GM20431 (cell line): Measurements from ENCODE around the gene GTF2B.
"Not testable (repeated sequence)": the region's sequence is repeated elsewhere in the genome, so short reads cannot be mapped to it uniquely, and the experiment has no call there.

Experiments
- in situ Hi-C: fragments of 300-500 bp; cut with MseI, MboI; formaldehyde crosslinking; loops from one replicate; pipeline ENCODE4 v1.15.0; 2020; ENCODE audit warnings: low sequenced_read_pairs; ENCODE audit not compliant: unreplicated experiment

GTF2B gene

DNA sequence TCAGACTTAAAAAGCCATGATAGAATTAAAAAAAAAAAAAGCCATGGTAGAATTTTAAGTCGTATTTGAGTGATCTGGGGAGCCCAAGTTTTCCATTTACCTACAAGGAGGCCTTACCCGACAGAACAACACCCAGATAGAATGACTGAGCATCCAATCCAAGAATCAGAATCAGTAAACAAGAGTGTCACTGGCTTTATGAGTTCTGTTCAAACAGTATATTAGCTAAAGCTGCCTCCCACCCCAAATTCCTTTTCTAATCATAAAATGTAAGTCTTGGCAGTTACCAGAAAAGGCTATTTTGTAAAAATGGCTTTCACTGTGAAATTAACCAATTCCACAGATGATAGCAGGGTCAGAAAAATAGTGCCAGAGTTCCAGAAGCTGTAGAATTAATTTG is 1.2 kb downstream of the GTF2B start:
- in situ Hi-C loops, result loop anchor here (25.0 kb wide), 1 partner anchor 228 kb away; no protein-coding TSS in a partner anchor

DNA sequence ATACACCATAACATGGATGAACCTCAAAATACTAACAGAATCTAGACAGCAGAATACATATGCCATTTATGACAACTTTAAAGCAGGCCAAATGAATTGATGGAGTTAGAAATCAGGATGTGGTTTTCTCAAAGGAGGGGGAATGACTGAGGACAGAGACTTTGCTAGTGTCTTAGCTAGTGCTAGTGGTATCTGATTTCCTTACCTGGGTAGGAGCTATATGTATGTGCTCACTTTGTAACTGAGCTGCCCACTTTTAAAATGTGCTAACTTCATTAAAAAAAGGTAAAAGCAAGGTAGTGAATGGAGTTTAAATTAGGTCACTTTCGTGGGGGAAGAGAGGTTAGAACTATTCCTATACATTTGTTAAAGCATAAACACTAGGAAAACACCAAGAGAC is 2.6 kb downstream of the GTF2B start:
- in situ Hi-C loops, result loop anchor here (25.0 kb wide), 1 partner anchor 226 kb away; no protein-coding TSS in a partner anchor

- in situ Hi-C loops, result loop anchor here (25.0 kb wide), 1 partner anchor 224 kb away; no protein-coding TSS in a partner anchor
Observed at GRCh38 chr1:88885933-88886332, 5.4 kb downstream of the GTF2B start.

DNA sequence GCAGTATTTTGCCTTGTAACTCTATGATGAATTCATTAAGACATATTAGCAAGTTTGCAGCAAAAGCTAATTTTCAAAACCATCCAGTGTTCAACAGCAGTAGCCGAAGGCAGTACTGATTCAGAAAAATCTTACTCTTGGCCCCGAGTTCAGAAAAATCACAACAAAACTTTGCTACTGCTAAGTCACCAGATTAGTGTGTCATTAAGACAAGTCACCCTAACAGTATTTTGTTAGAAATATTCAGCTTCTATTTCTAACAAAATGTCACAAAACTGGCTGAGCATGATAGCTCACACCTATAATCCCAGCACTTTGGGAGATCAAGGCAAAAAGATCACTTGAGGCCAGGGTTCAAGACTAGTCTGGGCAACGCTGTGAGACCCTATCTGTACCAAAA is 8.2 kb downstream of the GTF2B start:
- in situ Hi-C loops, result loop anchor here (25.0 kb wide), 1 partner anchor 221 kb away; no protein-coding TSS in a partner anchor

DNA sequence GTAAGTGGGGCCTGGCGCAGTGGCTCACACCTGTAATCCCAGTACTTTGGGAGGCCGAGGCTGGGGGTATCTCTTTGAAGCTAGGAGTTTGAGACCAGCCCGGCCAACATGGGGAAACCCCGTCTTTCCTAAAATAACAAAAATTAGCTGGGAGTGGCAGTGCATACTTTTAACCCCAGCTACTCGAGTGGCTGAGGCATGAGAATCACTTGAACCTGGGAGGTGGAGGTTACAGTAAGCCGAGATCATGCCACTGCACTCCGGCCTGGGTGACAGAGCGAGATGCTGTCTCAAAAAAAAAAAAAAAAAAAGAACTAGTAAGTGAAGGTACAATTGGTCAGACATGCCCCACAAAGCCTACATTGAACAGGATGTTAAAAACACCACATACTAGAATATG is 10.7 kb downstream of the GTF2B start:
- in situ Hi-C loops, result loop anchor here (25.0 kb wide), 1 partner anchor 218 kb away; no protein-coding TSS in a partner anchor

- in situ Hi-C loops, result loop anchor here (25.0 kb wide), 1 partner anchor 216 kb away; no protein-coding TSS in a partner anchor
Observed at GRCh38 chr1:88878731-88879130, 12.6 kb downstream of the GTF2B start.

DNA sequence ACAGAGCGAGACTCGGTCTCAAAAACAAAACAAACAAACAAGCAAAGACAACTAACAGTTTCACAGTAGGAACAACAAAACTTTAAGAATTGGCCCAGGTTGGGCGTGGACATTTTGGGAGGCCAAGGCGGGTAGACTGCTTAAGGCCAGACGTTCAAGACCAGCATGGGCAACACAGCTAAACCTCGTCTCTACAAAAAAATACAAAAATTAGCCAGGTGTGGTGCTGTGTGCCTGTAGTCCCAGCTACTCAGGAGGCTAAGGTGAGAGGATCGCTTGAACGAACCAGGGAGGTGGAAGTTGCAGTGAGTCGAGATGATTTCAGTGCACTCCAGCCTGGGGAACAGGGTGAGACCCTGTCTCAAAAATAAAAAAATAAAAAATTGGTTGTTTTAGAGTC is 13.5 kb downstream of the GTF2B start:
- in situ Hi-C loops, result loop anchor here (25.0 kb wide), 1 partner anchor 216 kb away; no protein-coding TSS in a partner anchor

DNA sequence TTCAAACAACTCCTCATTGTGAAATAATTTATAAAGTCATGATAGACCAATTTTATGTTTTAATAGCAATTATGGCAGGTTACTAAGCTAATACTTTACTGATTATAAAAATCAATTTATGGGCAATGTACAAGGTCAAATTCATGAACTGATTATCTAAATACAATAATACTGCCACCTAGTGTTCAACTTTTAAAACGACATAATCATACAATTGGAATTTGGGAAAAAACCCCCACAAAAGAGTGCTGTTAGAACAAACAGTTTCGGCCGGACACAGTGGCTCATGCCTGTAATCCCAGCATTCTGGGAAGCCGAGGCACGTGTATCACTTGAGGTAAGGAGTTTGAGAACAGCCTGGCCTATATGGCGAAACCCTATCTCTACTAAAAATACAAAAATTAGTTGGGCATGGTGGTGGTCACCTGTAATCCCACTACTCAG is 14.0 kb downstream of the GTF2B start:
- in situ Hi-C loops, result loop anchor here (25.0 kb wide), 1 partner anchor 215 kb away; no protein-coding TSS in a partner anchor

DNA sequence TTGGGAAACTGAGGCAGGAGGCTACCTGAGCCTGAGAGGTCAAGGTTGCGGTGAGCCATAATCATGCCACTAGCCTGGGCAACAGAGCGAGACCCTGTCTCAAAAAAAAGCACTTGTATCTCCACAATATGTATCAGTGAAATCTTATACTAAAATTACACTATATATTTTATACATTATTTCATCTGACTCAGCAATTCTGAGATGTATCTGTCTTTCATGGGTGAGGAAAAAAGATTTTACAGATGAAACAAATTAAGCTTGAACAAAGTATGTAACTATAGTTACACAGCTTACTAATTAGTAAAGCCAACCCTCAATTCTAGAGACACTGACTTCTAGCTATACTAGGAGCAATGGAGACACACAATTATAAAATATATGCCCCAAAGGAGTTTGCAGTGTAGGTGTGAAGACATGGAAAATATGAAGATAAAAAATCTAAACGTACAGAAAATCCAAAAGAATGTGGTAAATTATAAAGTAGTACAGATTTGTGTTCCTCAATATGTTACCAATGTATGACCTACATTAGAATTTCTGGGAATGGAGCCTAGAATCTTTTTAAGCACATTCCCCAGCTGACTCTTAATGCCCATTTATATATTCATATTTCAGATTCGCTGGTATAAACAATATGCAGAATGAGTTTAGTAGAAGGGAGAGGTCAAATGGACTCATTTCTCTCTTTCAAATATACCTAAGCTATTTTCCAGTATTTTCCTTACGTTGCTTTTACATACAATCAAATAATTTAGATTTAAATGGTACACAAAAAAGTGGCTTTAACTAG is 14.6 kb downstream of the GTF2B start:
- in situ Hi-C loops, result loop anchor here (25.0 kb wide), 1 partner anchor 214 kb away; no protein-coding TSS in a partner anchor

- in situ Hi-C loops, result loop anchor here (25.0 kb wide), 1 partner anchor 213 kb away; no protein-coding TSS in a partner anchor
Observed at GRCh38 chr1:88875595-88875994, 15.8 kb downstream of the GTF2B start.

GRCh38 chr1:88873737-88874349 is 17.5 kb downstream of the GTF2B start:
- in situ Hi-C loops, result no loop called here

DNA sequence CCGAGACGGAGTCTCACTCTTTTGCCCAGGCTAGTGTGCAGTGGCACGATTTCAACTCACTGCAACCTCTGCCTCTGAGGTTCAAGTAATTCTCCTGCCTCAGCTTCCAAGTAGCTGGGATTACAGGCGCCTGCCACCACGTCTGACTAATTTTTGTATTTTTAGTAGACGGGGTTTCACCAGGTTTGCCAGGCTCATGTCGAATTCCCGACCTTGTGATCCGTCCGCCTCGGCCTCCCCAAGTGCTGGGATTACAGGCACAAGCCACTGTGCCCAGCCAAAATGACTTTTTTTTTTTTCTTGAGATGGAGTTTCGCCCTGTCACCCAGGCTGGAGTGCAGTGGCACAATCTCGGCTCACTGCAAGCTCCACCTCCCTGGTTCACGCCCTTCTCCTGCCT is 21.7 kb downstream of the GTF2B start:
- in situ Hi-C loops, result not testable (repeated sequence)

- in situ Hi-C loops, result no loop called here
Observed at GRCh38 chr1:88867743-88868521, 23.4 kb downstream of the GTF2B start.

GRCh38 chr1:88851303-88852063 is 39.9 kb downstream of the GTF2B start:
- in situ Hi-C loops, result no loop called here

DNA sequence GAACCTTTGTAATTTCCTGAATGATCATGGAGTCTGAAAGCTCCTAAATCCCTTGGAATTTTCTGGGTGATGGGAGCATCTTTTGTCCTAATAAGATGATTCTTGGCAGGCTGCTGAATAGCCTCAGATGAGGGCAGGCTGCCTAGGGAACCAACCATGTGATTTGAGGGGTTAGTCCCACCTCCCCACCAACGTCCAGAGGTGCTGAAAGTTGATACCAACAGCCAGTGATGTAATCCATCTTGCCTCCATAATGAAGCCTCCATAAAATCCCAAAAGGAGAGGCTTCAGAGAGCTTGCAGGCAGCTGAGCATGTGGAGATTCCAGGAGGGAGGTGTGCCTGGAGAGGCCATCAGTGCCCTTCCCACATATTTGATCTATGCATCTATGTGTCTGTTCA is 43.7 kb downstream of the GTF2B start:
- in situ Hi-C loops, result no loop called here

- in situ Hi-C loops, result no loop called here
Observed at GRCh38 chr1:88825721-88826120, 65.6 kb downstream of the GTF2B start.

DNA sequence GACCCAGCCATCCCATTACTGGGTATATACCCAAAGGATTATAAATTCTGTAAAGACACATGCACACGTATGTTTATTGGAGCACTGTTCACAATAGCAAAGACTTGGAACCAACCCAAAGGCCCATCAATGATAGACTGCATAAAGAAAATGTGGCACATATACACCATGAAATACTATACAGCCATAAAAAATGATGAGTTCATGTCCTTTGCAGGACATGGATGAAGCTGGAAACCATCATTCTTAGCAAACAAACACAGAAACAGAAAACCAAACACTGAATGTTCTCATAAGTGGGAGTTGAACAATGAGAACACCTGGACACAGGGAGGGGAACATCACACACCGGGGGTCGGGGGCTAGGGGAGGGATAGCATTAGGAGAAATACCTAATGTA is 71.7 kb downstream of the GTF2B start:
- in situ Hi-C loops, result not testable (repeated sequence)

- in situ Hi-C loops, result no loop called here
Observed at GRCh38 chr1:88813471-88813870, 77.9 kb downstream of the GTF2B start.

GRCh38 chr1:88812366-88812765 is 79.0 kb downstream of the GTF2B start:
- in situ Hi-C loops, result no loop called here
